Stimulated activated CD4-positive, alpha-beta T cell treated with anti-CD3 and anti-CD28 coated beads, Interleukin-15, amount 100 ng/mL, for 48 hours (primary cell): Measurements from ENCODE around the gene KBTBD13.
"Not testable (repeated sequence)": the region's sequence is repeated elsewhere in the genome, so short reads cannot be mapped to it uniquely, and the experiment has no call there.

Experiments
- DNase-seq, 2 donors: peaks; one replicate each; pipeline ENCODE4 v3.0.0-alpha.2; 2020; ENCODE audit warnings: low read depth in 2 of 2

Gene KBTBD13

DNA sequence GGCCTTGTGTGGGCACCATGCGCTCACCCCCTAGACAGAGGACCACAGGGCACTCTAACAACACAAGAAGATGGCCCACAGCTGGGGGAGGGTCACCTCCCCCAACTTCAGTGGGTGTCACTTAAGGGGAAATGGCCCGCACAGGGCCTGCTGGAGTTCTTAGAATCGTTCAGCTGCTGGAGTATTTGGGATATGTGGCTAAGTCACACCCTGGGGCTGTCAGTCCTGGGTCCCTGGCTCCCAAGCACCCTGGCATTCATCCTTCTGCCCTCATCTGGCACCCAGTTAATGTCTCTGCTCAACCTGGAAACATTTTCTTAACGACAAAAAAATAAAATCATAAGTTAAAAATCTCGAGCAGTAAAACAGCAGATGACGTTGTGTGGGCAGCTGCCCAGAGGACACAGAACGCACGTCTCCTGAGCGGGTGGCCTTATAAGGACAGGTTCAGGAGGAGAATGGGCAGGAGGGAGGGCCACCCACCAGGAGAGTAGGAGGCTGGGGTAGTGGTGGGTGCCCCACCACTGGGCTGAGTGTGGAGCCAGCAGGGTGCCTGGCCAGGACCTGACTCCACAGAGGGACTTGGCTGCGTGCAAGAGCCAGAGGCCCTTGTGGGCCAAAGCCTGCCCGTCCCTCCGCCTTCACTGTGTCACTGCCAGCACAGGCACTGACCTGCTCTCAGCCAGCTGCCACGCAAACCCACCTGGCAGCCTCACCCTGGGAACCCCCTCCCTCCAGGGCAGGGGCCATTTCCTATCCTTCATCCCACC is 11.5 kb downstream of the KBTBD13 start:
- DNase-seq, result no peak

DNA sequence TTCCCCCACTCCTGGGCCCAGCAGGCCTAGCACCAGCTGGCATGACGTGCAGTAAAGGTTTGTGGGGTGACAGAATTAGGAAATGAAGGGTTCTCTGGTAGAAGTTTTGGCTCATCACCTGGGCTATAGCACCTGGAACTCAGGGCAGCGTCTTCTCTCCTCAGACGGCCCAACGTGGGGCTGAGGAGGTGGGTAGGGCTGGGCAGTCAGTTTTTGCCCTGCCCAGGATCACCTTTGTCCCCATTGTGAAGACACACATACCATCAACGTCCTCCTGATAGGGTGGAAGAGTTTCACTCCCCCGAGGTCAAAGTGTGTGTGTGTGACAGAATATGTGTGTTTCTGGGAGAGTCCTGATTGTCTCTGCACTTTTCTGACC is 12.1 kb downstream of the KBTBD13 start:
- no peak for DNase-seq

DNA sequence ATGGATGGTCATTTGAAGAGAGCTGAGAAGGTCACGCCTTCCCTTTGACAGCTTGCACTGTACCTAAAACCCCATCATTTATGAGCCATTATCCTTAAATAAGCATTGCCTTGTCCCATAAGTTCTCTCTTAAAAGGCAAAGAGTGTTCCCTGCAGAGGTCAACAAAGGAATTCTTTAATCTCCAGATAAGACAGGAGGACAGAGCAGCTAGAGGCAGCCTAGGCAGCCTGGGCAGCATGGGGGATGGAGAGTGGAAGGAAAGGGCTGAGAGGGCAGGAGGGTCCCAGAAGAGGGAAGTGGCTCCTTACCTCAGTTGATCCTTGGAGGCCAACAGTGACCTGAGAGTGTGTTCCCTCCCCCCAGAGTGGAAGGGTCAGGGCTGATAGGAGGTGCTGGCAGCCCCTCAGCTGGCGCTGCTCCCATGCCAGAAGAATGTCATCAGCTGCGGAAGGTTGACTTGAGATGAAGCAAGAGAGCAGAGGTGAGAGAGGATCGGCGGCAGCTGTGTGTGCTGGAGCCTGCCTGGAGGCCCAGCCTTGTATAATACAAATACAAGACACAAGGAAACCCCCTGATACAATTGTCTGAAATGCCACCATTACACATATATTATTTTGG is 12.8 kb downstream of the KBTBD13 start:
- DNase-seq, result no peak

DNA sequence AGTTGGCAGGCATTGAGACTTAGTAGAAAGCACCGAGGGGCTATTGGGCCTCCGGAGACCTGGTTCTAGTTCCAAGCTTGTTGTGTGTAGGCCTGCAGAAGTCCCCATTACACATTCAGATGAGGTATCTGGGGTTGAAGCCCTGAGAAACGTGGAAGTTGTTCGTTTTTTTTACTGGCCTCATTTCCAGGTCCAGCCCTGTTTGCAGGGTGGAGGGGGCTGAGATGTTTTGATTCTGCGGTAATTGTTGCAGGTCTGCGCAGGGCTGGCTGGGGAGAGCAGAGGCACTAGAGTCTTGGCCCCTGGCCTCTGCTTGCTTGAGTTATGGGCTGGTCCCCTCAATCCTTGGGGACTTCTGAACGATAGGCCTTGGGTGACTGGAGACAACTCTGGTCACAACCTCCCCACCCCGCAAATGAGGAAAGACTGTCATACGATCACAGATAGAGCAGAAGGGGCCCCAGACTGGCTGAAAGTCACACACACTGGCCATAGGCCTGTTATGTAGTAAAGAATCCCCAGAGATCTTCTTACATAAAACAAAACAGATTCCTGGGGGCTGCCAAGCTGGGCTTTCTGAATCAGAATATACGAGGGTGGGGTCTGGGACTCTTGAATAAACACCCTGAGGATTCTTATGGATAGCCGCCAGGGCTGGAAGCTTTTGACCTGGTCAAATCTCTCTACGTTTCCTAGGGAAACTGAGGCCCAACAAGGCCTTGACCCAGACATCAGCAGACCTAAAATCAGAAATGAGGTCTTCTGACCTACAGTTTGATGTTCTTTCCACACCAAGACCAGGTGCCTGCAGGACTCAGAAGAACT is 15.6 kb downstream of the KBTBD13 start:
- no peak for DNase-seq

DNA sequence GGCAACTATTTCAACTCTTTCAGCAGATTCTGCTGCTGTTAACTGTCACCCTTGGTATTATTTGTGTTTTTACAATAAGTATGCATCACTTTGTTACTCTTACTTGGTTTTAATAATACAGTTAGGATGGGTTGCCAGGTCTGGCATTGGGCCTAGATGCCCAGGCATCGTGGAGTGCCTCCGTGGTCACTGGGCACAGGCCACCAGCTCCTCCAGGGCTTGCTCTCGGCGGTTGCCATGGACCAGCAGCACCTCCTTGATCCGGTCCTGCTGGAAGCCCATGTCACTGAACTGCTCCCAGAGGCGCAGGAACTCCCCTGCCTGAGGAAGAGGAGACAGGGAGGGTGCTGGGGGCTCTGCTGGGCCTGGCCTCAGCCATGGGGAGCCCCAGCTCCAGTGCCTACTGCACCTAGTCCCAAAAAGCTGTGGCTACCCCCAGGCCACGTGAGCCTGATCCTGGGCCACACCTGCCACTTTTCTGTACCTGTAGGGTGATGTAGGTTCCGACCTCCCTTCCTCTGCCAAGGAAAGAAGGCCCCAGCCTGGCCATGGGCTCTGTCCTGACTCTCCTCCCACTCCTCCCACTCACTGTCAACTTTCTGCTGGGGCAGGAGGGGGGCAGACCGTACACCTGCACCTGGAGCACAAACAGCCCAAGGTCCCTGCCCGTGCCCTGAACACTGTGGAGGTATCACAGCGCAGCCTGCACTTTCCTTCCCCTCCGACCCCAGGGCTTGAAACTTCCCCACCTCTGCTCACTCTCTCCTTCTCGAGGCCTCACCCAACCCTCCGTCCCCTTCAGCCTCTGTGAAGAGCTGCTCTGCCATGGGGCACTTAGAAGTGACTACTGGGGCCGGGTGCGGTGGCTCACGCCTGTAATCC is 16.6 kb downstream of the KBTBD13 start:
- no peak for DNase-seq

DNA sequence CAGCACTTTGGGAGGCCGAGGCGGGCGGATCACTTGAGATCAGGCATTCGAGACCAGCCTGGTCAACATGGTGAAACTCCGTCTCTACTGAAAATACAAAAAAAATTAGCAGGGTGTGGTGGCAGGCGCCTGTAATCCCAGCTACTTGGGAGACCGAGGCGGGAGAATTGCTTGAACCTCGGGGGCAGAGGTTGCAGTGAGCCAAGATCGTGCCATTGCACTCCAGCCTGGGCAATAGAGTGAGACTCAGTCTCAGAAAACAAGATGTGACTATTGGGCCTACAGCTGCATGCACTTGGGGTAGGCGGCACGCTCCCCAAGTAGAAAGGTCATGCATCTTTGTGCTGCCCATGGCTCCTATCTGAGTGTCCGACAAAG is 17.2 kb downstream of the KBTBD13 start:
- not testable (repeated sequence) for DNase-seq

DNA sequence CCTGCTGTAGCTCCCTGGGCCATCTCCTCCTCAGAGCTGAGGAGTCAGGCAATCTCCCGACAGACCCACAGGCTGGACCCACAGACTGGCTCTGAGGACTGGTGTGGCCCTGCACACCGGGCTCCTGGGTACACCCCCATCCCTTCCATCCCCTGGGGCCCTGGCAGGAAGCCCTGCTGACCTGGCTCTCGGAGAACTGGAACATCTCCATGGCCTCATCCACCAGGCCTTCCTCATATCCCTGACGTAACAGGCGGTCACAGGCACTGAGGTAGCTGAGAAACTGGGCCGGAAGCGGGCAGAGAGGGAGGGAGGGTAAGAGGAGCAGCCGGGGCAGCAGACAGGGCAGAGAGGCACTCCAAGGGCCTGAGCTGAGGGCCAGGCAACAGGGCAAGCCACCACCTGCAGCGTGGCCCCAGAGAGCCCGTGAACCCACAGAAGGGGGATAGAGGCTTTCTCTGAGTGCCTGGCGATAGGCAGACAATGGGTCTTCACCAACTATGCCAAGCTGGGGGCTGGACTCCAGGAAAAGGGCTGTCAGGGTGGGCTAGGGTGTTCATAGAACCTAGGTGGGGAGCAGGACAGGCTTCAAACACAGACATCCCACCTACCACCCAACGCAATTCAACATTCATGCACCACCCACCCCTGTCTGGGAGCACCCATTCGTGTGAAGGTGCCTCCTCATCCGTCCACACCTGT is 17.9 kb downstream of the KBTBD13 start:
- no peak for DNase-seq

DNA sequence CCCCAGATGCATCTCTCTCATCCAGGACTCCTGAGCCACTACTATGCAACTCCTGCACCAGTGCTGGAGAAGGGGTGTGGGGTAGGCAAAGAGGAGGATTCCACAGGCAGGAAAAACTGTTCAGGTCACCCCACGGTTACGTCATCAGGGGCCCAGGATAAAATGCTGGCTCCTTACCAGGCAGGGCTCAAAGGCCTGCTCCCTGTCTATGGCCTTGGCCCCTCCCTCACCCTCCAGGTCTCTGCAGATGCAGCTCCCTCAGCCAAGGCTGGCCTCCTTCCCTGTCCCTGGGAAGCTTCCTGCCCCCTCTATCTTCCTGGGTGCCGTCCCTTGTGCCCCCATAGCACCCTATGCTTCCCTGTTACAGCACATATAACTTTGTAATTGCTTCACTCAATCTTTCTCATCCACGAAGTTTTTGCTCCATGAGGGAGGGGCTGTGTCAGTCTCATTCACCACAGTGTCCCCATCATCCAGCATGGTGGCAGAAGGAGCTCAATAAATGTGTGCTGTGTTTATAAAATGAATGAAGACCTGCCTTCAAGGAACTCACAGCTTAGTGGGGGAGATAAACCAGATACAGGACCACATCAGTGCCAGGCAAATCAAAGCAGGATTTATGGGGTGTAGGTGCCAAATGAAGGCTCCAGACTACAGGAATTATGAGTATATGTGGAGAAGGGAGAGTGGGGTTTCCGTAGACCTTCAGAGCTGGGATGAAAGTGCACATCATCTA is 18.6 kb downstream of the KBTBD13 start:
- DNase-seq, result no peak

DNA sequence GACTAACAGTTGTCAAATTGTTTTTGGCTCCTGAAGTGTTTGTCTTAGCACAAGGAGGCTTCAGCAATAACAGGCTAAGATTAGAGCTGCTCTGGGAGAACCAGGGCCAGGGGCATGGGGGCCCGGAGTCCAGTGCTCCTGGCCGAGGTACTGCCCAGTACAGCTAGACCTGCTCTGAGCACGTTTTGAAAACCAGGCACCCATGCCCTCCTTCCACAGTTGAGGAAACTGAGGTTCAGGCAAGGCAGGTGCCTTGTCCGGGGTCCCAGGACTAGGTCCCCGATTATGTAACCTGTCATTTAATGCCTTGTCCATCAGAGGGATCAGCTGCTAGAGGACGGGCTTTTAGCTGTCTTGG is 19.2 kb downstream of the KBTBD13 start:
- no peak for DNase-seq

DNA sequence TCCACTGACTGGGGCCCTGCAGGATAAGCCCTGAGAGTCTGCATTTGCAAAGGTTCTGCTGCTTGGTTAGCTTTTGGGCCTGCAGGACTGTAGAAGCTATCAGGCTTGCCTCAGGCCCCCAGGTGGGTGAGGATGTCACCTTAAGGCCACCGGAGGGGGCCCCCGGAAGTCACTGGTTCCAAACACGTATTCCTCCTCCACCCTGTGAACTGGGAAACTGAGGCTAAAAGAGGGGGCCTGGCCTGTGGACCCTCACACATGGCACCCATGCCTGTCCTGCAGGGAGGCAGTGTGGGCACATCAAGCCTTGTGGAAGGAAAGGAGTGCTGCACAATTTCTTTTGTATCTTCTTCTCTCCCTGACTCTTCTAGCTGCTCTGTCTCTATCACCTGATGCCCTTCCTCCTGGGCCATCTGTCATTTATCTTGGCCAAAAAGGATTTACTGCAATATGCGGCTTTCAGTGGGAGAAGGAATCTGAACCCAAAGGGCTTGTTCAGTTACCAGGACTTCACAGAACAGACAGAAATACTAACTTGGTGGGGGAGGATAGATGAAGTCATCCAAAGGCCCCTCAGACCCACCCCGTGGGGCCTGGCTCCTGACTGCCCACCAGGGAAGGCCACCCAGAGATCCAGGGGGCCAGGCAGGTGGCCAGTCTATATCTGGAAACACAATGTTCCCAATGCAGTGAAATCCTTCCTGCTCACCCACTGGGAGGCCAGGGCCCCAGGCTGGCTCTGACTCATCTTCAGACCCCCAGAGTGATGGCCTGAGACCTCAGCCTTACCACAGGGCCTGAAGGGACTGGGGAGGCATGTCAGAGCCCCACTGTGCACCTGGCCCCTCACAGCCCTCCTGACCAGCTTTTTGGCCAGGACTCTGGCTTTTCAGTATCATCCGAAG is 20.2 kb downstream of the KBTBD13 start:
- no peak for DNase-seq

DNA sequence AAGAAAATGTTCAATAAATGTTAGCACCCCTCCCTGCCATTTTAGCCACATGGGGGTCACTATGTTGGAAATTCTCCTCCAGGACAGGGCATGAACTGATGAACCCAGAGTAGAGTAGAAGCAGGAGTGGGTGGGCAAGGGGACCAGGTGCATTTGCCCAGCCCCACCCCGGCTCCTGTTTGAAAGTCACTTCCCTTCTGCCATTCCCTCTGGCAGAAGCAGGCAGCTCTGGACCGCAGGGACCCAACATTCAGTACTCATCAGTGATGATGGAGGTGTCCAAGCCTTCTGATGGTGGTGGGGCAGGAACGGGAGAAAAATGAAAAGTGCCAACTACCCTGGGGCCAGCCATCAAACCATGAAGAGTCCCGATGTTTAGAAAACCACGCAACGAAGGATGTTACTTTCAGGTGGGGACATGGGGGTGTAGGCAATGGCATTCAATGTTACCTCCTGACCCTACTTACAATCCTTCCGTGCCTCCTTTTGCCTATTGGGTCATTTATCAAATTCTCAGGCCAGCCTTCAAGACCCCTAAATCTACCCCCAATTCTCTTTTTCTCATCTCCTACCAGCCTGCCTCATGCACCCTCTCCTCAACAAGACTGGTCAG is 21.2 kb downstream of the KBTBD13 start:
- no peak for DNase-seq

DNA sequence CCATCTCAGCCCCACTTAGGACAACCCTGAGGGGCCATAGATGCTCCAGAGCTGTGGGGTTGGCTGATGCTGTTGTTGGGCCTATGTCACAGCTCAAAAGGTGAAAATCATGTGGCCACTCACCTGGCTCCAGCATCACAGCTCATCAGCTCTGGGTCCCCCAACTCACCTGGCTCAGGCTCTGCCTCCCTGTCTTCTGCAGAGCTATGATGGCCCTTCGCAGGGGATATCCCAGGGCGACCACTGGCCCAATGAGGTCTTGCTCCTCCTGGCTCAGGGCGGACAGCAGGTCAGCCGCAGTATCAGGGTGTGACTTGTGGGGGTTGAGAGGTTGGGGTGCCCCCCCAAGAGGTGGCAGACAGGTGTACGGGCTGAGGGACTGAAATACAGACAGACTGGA is 22.8 kb downstream of the KBTBD13 start:
- no peak for DNase-seq

DNA sequence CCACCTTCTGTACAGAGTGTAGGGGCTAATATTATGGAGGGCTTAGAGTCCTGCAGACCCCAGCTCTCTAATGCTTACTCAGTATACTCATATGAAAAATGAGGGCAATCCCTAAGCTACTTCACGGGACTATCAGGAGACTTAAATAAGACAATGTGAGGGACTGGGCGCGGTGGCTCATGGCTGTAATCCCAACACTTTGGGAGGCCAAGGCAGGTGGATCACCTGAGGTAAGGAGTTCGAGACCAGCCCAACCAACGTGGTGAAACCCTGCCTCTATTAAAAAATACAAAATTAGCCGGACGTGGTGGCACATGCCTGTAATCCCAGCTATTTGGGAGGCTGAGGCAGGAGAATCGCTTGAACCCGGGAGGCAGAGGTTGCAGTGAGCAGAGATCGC is 23.3 kb downstream of the KBTBD13 start:
- DNase-seq, result not testable (repeated sequence)

DNA sequence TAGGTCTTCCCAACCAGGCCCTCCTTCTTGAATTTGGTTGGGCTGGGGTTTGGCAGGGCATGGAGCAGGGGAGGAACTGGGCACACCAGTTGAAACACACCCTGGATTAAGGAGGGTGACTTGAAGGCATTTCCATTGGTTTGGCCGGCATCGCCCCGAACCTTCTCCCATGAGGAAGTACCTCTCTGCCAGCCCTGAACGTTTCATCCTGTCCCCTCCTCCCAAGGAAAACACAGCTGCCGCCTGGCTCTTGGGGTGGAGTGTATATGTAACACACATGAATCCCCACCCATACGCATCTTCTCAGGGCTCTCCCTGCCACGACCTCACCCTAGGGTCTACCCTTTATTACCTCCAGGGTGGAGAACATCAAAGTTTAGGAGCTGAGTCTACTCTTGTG is 23.9 kb downstream of the KBTBD13 start:
- no peak for DNase-seq

DNA sequence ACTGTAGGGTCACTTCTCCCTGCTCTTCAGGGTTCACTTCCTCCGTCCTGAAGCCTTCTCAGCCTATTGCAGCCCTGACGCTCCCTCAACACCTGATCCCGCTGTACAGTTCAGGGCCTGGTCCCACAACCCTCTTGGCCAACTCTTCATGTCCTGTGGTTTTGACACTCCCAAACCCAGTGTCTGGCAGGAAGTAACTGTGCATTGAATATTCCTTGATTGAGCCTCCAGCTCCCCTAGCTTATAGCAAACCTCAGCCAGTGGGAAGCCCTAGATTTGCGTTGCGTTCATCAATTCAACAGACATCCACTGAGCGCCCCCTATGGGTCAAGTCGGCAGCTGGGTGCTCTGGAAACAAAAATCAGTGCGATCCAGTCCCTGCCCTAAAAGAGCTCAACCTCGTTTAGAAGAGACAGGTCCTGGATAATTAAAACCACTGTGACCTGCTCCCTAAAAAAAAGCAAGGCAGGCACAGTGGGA is 24.9 kb downstream of the KBTBD13 start:
- peak; percentile 22 to 50 for DNase-seq

DNA sequence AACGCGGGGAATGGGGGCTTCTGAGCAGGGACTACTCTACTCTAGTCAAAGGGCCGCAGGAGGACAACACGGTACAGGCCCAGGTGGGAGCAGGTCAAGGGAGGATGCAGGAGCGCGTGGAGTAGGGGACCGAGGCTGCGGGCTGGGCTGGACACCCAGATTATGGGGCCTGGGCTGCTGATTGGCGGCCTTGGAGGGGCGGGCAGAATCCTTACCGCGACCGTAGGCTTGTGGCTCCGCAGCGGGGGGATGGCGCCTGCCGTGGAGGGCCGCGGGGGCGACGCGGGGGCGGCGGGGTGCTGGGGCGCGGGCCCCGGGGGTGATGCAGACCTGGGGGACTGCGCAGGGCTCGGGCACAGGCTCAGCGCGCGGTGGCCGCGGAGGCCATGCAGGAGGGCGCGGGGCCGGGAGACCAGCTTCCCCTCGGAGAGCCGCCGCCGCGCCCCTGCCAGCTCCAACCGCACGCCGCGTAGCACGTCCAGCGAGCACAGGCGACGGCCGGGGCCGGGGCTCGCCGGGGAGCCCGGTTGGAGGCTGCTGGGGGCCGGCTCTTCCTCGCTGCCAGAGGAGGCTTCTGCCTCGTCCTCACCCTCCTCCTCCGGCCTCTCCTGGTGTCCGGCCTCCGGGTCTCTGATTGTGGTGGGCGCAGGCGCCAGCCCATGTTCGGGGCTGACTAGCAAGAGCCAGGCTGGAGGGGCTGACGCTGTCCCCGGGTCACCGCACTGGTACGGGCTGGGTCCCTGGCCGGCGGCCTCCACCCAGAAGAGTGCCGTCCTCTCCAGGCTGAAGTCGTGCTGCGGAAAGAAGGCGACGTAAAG is 25.6 kb downstream of the KBTBD13 start:
- DNase-seq, result no peak

DNA sequence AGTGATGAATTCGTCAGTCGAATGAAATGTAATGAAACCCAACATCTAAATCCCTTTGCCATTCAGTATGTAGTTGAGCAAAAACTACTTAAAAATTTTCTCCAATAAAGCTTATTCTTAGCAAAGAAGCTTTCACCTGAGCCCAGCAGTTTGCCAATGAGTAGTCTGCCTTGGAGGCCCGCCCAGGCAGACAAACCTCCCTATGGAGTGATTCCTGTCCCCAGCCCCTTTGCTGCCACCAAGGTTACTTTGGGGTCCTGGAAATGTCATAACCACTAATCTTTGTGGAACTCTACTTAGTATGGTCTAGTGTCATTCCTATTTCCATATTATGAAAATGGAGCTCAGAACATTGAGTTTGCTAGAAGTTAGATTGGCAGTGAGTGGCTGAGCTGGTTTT is 26.4 kb downstream of the KBTBD13 start:
- DNase-seq, result no peak

DNA sequence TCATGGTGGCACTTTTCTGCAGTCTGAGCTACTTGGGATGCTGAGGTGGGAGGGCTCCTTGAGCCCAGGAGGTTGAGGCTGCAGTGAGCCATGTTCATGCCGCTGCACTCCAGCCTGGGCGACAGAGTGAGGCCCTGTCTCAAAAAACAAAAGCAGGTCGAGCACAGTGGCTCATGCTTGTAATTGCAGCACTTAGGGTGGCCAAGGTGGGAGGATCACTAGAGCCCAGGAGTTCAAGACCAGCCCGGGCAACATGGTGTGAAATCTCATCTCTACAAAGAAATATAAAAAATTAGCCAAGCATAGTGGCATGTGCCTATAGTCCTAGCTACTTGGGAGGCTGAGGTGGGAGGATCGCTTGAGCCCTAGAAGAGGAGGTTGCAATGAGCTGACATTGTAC is 28.5 kb downstream of the KBTBD13 start:
- DNase-seq, result no peak
